Measurements from ENCODE around the gene TFEB.

Gene TFEB

GRCh38 chr6:41721414-41721813 is 14.0 kb downstream of the TFEB start:
- no peak for DNase-seq

GRCh38 chr6:41720783-41721182 is 14.6 kb downstream of the TFEB start:
- DNase-seq, result no peak

- DNase-seq, result no peak
Measured at GRCh38 chr6:41720262-41720620, 15.2 kb downstream of the TFEB start.

- DNase-seq, result no peak
Measured at GRCh38 chr6:41719436-41720261, 15.8 kb downstream of the TFEB start.

- DNase-seq, result no peak
Measured at GRCh38 chr6:41718828-41719227, 16.6 kb downstream of the TFEB start.

GRCh38 chr6:41717392-41717736 is 18.0 kb downstream of the TFEB start:
- DNase-seq, result no peak

GRCh38 chr6:41716516-41717391 is 18.7 kb downstream of the TFEB start:
- DNase-seq, result no peak

- no peak for DNase-seq
Measured at GRCh38 chr6:41715795-41716515, 19.5 kb downstream of the TFEB start.

GRCh38 chr6:41714556-41715273 is 20.7 kb downstream of the TFEB start:
- DNase-seq, result no peak

- DNase-seq, result no peak
Measured at GRCh38 chr6:41713650-41714291, 21.6 kb downstream of the TFEB start.

- DNase-seq, result no peak
Measured at GRCh38 chr6:41713159-41713649, 22.2 kb downstream of the TFEB start.

- DNase-seq, result no peak
Measured at GRCh38 chr6:41712651-41713103, 22.7 kb downstream of the TFEB start.

GRCh38 chr6:41711323-41712038 is 23.9 kb downstream of the TFEB start:
- no peak for DNase-seq

GRCh38 chr6:41709375-41709774 is 26.0 kb downstream of the TFEB start:
- no peak for DNase-seq

GRCh38 chr6:41708856-41709255 is 26.6 kb downstream of the TFEB start:
- no peak for DNase-seq

GRCh38 chr6:41707565-41708200 is 27.7 kb downstream of the TFEB start:
- peak; percentile 38 for DNase-seq

- no peak for DNase-seq
Measured at GRCh38 chr6:41706876-41707564, 28.4 kb downstream of the TFEB start.

GRCh38 chr6:41705996-41706835 is 29.2 kb downstream of the TFEB start:
- DNase-seq, result peak; percentile 38

- DNase-seq, result no peak
Measured at GRCh38 chr6:41705311-41705995, 30.0 kb downstream of the TFEB start.

All from GF-D8 (cell line).